Measurements from ENCODE around the gene BNC1.

DNA sequence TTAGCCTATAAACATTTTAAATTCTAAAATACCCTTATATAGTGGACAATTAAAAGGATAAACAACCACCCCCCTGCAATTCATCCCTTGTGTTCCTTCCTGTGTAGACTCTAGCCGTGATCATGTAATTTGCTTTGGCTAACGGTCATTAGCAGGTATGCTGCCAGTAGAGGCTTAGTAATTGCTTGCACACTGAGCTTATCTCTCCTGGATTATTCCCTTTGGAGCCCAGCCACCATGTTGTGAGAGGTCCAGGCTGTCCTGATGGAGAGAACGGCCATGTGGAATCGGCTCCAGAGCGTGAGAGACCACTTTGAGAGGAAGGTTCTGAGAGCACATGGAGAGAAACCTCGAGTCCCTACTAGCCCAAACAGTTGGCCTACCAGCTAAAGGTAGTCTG, 11.0 kb upstream of the BNC1 start:
- TF ChIP-seq CTCF (IDR thresholded peaks at IDR 0.05; ENCODE audit: insufficient read depth, low read depth, low read length) (no peak), EZH2 (IDR thresholded peaks at IDR 0.05; ENCODE audit: insufficient read depth, low read length) (no peak)

All from astrocyte (in vitro differentiated cells and primary cell).